A549 treated with AZD2906 at 1 μM for 4 hours (cell line): ENCODE results near the gene NEMP1. TPM values are rescaled to one million over a fixed set of nuclear protein-coding genes. Genes with fewer than 3 reads are reported as not detected.

Experiments used
- total RNA-seq: library from RNA; stranded (reverse); fragments of 200-300 nt; extraction: Qiagen RNA extraction; gene quantifications from 5 replicates; pipeline ENCODE4 v1.2.3, GENCODE V29; 2022

NEMP1 gene, protein sequence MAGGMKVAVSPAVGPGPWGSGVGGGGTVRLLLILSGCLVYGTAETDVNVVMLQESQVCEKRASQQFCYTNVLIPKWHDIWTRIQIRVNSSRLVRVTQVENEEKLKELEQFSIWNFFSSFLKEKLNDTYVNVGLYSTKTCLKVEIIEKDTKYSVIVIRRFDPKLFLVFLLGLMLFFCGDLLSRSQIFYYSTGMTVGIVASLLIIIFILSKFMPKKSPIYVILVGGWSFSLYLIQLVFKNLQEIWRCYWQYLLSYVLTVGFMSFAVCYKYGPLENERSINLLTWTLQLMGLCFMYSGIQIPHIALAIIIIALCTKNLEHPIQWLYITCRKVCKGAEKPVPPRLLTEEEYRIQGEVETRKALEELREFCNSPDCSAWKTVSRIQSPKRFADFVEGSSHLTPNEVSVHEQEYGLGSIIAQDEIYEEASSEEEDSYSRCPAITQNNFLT
- 14.0 to 16.5 TPM (median 14.8 TPM) in 5 replicates for total RNA-seq

DNA sequence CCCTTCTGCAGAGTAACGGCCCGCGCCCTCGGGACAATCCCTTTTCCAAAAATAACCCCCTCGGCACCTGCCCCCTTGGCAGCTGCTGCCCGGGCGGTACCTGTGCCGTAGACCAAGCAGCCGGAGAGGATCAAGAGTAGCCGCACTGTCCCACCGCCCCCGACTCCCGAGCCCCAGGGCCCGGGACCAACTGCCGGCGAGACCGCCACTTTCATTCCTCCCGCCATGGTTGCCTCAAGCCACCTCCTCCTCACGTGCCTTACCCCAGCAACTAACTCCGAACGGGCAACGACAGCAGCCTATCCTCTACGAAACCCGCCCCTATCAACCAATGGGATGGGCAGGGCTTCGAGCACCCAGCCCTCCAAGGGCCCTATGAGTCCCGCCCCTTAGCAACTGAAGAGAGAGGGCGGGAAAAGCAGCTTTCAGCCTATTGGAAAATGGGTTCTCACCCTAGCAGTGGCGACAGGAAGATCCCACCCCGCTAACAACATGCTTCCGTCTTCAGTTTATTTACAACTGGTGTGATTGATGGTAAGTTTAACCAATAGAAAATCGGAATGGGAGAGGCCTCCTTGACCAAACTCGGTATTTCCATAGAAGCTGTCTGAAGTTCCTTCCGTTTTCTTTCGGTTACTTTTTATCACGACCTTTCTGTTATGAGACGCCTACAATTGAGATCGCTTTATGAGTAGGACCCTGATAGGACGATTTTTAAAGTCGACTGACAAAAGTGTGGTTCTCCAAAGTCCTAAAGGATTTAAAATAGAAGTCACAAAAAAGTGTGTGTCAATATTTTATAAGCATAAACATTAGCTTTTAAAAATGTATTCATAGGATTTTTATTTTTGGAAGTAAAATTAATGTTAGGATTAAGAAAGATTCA lies at the start of gene NEMP1:
Gene NEMP1 (minus strand): TSS at position 273 of the 886 bp plus-strand sequence. CDS start 46 bp downstream, at position 227.

DNA sequence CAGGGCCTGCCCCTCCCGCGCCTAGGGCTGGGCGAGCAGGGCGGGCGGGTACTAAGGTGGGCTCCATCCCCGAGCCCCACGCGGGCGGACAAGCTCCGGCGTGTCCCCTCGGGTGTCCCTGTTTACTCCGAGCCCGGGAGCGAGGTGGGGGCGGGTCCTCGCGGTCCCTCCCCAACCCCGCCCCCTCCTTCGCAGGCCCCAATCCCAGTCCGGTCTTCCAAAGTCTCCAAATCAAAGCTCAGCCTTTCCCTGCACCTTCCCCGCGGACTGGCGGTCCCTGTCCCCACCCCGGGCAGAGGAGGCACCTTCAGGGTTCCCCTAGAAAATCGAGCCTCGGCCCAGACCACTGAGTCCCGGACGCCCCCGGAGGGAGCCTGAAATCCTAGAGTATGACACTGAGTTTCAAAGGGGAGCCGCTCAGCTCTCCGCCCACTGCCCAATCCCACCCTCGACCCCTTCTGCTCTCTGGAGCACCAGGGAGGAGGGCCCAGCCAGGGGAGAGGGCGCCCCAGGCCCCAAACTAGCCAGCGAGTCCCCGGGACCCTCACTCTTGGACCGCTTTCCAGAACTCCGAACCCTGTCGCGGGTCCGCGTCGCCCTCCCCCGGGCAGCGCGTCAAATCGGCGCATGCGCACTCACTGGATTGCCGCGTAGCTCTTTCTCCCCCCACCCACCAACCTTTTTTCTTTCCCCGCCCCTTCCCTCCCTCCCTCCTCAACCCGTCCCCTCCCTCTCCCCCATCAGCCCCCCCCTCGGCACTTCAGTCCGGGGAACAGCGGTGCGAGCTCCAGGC lies 49.3 kb upstream of the NEMP1 start, which contains the start of gene LRP1:
Gene LRP1 (plus strand): TSS at position 758 of the 793 bp plus-strand sequence. CDS start 482 bp downstream, outside the sequence.

DNA sequence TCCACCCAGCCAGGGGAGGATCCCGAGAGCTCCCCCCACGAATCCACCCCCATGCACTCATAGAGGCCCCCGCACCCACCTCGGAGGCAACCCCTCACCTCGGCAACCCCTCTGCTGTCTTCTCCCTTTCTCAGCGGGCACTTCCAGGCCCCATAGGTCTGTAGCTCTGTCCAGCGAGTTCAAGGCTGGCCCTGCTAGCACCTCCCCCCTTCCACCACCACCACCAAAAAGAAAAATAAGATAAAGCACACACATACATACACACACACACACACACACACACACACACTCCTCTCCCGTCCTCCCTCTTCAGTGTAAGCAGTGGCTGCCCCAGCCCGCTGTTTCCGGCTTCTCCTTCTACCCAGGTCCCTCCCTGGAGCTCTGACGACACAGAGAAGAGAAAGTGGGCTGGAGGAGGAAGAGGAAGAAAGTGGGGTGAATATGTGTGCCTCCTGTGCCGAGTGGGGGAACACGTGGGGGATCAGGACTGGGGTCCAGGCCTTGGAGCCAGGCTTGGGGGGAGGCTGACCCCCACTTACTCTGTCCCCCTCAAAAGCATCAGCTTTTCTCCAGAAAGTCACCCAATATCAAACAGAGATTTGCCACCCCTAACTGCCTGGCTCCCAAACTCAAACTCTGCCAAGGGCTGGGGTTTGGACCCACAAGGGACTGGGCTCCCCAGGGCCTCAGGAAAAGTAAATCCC lies 32.6 kb upstream of the NEMP1 start, which contains the start of gene STAT6:
Gene STAT6 (minus strand): TSS at position 332 of the 704 bp plus-strand sequence. CDS start 3,084 bp downstream, outside the sequence.

DNA sequence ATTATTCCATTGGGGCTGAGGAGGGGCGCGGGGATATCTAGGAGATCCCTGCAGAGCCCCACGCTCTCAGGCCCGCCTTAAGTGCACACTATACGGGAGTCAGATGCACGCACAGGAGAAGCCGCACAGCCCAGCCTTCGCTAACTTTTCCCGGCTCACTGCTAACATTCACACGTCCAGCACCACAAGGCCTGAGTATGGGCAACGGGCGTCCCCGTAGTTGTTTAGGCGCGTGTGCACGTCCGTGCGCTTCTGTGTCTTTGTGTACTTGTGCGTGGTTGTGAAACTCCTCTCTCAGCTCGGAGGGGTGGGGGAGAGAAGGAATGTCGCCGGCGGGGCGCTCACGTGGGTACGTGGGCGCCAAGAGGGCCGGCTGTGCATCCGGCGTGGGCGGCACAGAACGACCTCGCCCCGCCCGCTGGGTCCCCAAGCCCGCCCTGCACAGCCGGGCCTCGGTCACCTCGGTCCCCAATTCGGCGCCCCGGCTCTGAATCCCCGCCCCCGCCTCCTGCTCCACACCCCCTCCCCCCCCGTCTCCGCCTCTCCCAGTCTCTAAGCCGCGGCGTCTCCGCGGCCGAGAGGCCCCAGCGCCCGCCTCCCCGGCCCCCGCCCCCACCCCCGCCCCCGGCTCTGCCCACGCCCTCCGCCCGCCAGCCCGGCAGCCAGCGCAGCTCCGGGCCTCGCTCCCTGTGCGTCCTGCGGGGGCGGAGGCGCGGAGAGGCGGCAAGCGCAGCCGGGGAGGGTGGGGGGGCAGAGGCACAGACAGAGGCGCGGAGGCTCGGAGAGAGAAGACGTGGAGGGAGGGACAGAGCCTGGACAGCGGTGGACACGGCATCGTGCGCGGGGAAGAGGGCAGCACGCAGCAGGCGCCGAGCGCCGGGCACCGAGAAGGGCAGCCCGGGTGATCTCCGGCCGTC lies 10.0 kb upstream of the NEMP1 start, which contains the start of gene NAB2:
Gene NAB2 (plus strand): TSS at position 761 of the 917 bp plus-strand sequence. CDS start 158 bp downstream, outside the sequence.

DNA sequence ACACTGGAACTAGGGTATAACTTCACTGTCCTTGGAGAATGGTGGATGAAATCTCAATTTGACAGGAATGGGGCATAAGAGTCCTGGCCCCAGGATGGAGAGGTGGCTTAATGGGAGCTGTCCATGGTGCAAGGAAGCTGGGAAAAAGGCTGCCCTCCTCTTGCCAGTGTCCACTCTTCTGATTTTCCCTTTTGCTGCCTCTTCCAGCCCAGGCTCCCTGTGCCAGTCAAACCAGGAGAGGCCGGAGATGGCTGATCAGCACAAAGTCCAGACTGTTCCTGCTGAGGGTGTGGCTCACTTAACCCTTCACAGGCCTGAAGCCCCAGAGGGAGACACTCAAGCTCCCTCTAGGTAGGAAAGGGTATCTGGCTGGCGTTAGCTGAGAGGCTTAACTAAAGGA lies 28.7 kb downstream of the NEMP1 start, which contains the start of gene MYO1A:
Gene MYO1A (minus strand): TSS at position 240 of the 400 bp plus-strand sequence. CDS start 1,806 bp downstream, outside the sequence.

DNA sequence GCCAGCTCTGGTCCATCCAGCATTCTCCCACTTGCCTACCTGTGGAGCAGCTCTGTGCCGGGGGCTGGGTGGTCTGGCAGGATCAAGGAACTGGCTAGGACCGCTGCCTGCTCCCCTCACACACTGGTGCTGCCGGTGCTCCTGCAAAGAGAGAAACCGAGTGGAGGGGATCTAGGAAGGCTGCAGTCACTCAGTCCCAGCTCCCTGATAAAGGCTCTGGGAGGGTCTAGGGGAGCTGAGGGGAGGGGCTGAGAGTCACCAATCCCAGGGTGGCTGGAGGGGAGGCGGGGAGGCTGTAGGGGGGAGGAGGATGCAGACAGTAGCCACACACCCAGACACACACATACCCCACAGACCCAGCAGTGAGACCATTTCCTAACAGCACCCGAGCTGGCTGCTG lies 62.2 kb downstream of the NEMP1 start, which contains the start of gene TAC3:
Gene TAC3 (minus strand): TSS at position 182 of the 400 bp plus-strand sequence. CDS start 732 bp downstream, outside the sequence.

DNA sequence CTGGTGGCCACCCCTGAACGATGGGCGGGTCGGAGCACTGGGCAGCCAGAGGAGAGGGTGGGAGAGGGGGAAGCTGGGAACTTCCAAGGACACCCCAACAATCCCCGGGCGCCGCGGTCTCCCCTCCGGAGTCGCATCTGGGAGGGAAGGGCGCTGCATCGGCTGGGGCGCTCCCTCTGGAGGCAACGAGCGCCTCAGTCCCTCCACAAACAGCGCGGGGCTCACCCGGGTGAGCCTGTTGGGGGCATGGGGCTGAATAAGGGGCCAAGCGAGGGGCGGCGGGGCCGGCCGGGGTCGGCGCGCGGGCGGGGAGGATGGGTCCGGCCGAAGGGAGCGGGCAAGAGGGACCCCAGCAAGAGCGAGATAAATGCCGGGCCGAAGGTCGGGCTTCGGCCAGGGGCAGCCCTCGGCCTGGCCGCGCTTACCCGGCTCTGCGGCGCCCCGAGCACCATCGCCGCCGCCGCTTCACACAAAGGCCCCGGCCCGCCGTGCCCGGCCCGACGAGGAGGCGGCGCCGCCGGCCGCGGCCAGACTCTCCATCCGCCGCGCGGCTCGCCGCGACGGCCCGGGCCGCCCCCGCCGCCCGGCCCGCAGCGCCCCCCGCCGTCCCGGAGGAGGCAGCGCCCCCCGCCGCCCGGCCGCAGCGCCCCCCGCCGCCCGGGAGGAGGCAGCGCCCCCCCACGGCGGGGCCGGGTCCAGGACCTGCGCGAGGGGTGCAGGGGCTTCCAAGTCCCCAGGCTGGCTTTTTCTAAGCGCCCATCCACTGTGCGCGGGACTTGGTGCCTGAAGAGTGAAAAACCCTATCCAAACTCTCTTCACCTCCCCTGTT lies 72.4 kb downstream of the NEMP1 start, which contains the start of gene ZBTB39:
Gene ZBTB39 (minus strand): TSS at position 567 of the 829 bp plus-strand sequence. CDS start 1,629 bp downstream, outside the sequence.

Other genes starting within 250 kb of the NEMP1 start
- gene SDR9C7, start 144.4 kb downstream of the NEMP1 start, total RNA-seq, result 0.03 to 0.08 TPM (median 0.05 TPM) in 4 of 5 replicates, not detected in the other
- gene RDH16, start 121.2 kb downstream of the NEMP1 start, total RNA-seq, result 0.10 to 0.39 TPM (median 0.23 TPM) in 5 replicates
- 4.3 to 5.6 TPM (median 5.2 TPM) in 5 replicates for gene ZBTB39, start 72.2 kb downstream of the NEMP1 start, total RNA-seq
- gene TAC3, start 62.3 kb downstream of the NEMP1 start, total RNA-seq, result 0.16 to 0.26 TPM (median 0.21 TPM) in 3 of 5 replicates, not detected in the others
- 0.10 to 0.34 TPM (median 0.29 TPM) in 5 replicates for gene MYO1A, start 28.7 kb downstream of the NEMP1 start, total RNA-seq
- 13.4 to 17.3 TPM (median 15.7 TPM) in 5 replicates for gene NAB2, start 10.3 kb upstream of the NEMP1 start, total RNA-seq
- gene STAT6, start 32.6 kb upstream of the NEMP1 start, total RNA-seq, result 43.4 to 49.5 TPM (median 44.1 TPM) in 5 replicates
- 13.3 to 15.9 TPM (median 14.0 TPM) in 5 replicates for gene LRP1, start 49.7 kb upstream of the NEMP1 start, total RNA-seq
- not detected in 5 replicates for gene LRP1-AS, start 68.8 kb upstream of the NEMP1 start, total RNA-seq
- 3.8 to 5.8 TPM (median 5.6 TPM) in 5 replicates for gene NXPH4, start 138.0 kb upstream of the NEMP1 start, total RNA-seq
- gene SHMT2, start 150.9 kb upstream of the NEMP1 start, total RNA-seq, result 118 to 144 TPM (median 127 TPM) in 5 replicates
- gene STAC3, start 172.4 kb upstream of the NEMP1 start, total RNA-seq, result 0.22 to 0.56 TPM (median 0.42 TPM) in 5 replicates